Measurements from ENCODE around the gene CLPTM1L. TPM values are rescaled to one million over a fixed set of nuclear protein-coding genes. Genes with fewer than 3 reads are reported as not detected.

CLPTM1L gene
- total RNA-seq, 4 donors from 2014 or later, result 62.6 to 132 (median 93.5) TPM

DNA sequence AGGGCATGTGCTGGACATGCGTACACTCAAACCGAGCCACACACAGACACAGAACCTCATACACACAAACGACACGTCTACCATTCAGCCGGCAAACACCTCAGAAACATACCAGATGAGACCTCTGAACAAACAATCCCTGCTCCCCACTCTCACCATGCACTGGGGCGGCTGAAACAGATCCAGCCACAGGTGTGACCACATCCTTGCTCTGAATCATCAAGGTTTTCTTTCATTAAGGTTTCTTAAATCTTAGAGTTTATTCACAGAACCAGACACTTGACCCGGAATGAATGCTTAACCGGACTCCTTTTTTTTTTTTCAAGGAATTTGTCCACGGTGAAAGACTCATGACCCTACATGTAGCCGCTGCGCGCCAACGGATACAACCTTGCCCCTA is 76.2 kb downstream of the CLPTM1L start:
- Histone ChIP-seq H3K36me3 (no peaks in the 10 kb centered on the region), H3K27ac (no peak overlapping the region), H3K27me3 (no peaks in the 10 kb centered on the region), H3K4me1 (no peaks in the 10 kb centered on the region), H3K4me3 (no peak overlapping the region), H3K9me3 (no peaks in the 10 kb centered on the region)
- TF ChIP-seq EP300 (IDR thresholded peaks at IDR 0.05) (no peak), POLR2AphosphoS5 (IDR thresholded peaks at IDR 0.05) (no peak), POLR2A (IDR thresholded peaks at IDR 0.05) (no peak)
- TF ChIP-seq, protein P1, sequence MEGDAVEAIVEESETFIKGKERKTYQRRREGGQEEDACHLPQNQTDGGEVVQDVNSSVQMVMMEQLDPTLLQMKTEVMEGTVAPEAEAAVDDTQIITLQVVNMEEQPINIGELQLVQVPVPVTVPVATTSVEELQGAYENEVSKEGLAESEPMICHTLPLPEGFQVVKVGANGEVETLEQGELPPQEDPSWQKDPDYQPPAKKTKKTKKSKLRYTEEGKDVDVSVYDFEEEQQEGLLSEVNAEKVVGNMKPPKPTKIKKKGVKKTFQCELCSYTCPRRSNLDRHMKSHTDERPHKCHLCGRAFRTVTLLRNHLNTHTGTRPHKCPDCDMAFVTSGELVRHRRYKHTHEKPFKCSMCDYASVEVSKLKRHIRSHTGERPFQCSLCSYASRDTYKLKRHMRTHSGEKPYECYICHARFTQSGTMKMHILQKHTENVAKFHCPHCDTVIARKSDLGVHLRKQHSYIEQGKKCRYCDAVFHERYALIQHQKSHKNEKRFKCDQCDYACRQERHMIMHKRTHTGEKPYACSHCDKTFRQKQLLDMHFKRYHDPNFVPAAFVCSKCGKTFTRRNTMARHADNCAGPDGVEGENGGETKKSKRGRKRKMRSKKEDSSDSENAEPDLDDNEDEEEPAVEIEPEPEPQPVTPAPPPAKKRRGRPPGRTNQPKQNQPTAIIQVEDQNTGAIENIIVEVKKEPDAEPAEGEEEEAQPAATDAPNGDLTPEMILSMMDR (IDR thresholded peaks at IDR 0.05), result no peak
- no peak for DNase-seq (ENCODE audit: low spot score in 2 of 2)
- WGBS, result 89% methylated on average over 13 of the region's 13 CpGs

DNA sequence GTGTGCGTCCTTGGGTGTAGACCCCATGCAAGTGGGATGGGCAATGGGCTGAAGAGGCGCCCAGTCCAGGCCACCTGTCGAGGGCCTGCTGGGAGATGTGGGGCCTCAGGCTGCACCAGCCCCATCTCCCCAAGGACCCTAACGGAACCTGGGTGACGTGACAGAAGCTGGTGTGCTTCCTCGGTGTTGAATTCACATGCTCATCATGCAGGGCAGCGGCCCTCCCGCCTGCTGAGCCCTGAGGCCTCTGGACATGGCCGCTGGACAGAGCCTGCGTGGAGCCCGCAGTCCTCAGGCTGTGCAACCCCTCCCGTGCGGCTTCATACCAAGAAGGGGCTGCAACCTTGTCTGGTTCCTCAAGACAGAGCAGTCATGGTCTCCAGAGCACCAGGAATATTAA is 76.8 kb downstream of the CLPTM1L start:
- no peaks in the 10 kb centered on the region for H3K4me1 ChIP-seq
- DNase-seq (ENCODE audit: low spot score in 2 of 2), result no peak
- H3K4me3 ChIP-seq, result no peak overlapping the region
- H3K27me3 ChIP-seq, result no peaks in the 10 kb centered on the region
- H3K27ac ChIP-seq, result no peak overlapping the region
- WGBS, result 97% methylated on average over 3 of the region's 13 CpGs
- H3K9me3 ChIP-seq, result no peaks in the 10 kb centered on the region
- TF ChIP-seq POLR2AphosphoS5 (IDR thresholded peaks at IDR 0.05) (no peak), EP300 (IDR thresholded peaks at IDR 0.05) (no peak)
- H3K36me3 ChIP-seq, result no peaks in the 10 kb centered on the region

Other genes starting within 250 kb of the CLPTM1L start
- gene SLC12A7, start 233.0 kb downstream of the CLPTM1L start, total RNA-seq, result 10 to 100 TPM in 3 of 4 donors, 1 to 10 TPM in 1; 8.6 to 29.0 (median 21.5) TPM
- gene SLC6A19, start 143.5 kb downstream of the CLPTM1L start, total RNA-seq, result under 1 TPM in 1 of 4 donors, not detected in 3; 0.23 TPM
- not detected for gene SLC6A18, start 119.7 kb downstream of the CLPTM1L start, total RNA-seq
- not detected for gene TERT, start 50.0 kb downstream of the CLPTM1L start, total RNA-seq
- gene SLC6A3, start 100.3 kb upstream of the CLPTM1L start, total RNA-seq, result under 1 TPM in 1 of 4 donors, not detected in 3; 0.16 TPM
- 10 to 100 TPM; 11.3 to 21.0 (median 13.8) TPM for gene LPCAT1, start 178.9 kb upstream of the CLPTM1L start, total RNA-seq

Data from suprapubic skin (tissue), 4 donors.